Activated CD4-positive, CD25-positive, alpha-beta regulatory T cell treated with anti-CD3 and anti-CD28 coated beads, Interleukin-2, amount 50 U/mL, for 24 hours (primary cell): ENCODE results near the gene SMG6.

Experiments used
- ATAC-seq, 2 donors: fragments of 150-1000 bp; cut with Tn5 transposase; one replicate each; pipeline ENCODE4 v1.10.0; 2021; ENCODE audit warnings: mild to moderate bottlenecking in 1 of 2, moderate library complexity in 1 of 2

Gene SMG6

DNA sequence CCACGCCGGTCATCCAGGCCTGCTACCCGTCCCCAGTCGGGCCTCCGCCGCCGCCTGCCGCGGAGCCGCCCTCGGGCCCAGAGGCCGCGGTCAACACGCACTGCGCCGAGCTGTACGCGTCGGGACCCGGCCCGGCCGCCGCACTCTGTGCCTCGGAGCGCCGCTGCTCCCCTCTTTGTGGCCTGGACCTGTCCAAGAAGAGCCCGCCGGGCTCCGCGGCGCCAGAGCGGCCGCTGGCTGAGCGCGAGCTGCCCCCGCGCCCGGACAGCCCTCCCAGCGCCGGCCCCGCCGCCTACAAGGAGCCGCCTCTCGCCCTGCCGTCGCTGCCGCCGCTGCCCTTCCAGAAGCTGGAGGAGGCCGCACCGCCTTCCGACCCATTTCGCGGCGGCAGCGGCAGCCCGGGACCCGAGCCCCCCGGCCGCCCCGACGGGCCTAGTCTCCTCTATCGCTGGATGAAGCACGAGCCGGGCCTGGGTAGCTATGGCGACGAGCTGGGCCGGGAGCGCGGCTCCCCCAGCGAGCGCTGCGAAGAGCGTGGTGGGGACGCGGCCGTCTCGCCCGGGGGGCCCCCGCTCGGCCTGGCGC, 246.3 kb downstream of the SMG6 start:
- no peak for ATAC-seq

GRCh38 chr17:2056206-2057174, 247.1 kb downstream of the SMG6 start:
- ATAC-seq: no peak

DNA sequence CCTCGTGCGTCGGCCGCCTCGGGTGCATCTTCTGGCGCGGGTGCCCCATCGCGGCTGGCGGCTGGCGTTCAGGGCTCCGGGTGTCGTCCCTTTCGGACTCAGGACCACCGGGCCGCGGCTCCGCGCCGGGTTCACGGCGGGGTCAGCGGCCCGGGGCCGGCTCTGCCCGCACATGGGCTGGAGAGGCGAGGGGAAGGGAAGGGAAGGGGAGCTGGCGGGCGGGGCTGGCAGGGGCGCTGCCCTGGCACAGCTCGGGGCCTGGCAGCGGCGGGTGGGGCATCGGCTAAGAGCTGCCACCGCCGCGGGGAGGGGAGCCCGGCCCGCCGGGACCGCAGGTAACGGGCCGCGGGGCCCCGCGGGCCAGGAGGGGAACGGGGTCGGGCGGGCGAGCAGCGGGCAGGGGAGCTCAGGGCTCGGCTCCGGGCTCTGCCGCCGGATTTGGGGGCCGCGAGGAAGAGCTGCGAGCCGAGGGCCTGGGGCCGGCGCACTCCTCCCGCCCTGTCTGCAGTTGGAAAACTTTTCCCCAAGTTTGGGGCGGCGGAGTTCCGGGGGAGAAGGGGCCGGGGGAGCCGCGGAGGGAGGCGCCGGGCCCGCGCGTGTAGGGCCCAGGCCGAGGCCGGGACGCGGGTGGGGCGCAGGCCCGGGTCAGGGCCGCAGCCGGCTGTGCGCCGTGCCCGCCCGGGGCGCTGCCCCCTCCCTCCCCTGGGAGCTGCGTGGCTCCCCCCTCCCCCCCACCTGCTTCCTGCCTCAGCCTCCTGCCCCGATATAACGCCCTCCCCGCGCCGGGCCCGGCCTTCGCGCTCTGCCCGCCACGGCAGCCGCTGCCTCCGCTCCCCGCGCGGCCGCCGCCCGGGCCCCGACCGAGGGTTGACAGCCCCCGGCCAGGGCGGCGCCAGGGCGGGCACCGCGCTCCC, 248.0 kb downstream of the SMG6 start:
- ATAC-seq: no peak

DNA sequence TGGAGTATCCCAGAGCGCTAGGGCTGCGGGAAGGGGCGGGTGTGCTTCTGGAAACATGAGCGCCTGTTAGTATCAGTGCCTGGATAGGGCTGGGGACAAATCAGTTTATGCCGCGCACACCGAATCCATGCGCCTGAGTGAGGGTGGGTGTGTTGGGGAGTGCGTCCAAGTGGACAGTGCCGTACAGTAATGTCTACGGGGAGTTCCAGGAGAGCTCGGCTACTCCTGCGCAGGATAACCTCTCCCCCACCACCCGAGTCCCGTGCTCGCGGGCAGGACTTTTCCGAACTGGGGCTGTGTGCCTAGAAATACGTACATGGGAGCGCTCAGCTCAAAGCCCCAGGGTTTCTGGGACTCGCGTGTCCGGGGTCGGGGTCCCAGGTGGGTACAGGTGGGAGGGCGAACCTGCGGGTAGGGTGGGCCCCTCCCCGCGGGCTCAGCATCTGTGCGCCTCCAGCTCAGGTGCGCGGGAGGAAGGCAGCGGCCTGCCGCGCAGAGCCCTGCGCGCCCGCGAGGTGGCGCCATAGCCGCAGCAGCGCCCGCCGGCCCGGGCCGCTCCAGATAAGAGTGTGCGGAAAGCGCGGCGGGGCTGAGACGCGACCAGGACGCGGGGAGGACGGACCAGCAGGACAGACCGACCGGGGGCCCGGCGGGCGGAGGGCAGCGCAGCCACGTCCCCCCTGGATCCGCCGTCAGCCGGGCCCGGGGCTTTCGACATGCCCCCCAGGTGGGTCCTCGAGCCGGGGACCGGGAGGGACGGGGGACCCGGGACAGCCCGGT, 248.9 kb downstream of the SMG6 start, which contains the start of gene HIC1:
Gene HIC1, plus strand, starts transcription at position 592 of the 780 bp plus-strand sequence. CDS start 1,588 bp downstream, outside the sequence.
- peak; percentile 68 to 71 for ATAC-seq

DNA sequence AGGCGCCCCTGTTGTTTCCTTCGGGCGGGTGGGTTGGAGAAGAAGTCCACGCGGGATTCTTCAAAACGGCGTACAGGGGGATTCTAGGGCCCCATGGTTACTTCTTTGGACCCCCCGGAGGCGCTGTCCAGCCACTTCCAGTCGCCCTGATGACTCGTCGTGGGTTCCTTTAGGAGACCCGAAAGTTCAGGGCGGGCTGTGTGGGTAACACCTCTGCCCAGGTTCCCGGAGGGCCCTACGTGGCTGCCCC, 249.4 kb downstream of the SMG6 start:
- ATAC-seq: no peak

- ATAC-seq: peak; percentile 7 to 9
These were observed 250.0 kb downstream of the SMG6 start for GRCh38 chr17:2053380-2054261.

DNA sequence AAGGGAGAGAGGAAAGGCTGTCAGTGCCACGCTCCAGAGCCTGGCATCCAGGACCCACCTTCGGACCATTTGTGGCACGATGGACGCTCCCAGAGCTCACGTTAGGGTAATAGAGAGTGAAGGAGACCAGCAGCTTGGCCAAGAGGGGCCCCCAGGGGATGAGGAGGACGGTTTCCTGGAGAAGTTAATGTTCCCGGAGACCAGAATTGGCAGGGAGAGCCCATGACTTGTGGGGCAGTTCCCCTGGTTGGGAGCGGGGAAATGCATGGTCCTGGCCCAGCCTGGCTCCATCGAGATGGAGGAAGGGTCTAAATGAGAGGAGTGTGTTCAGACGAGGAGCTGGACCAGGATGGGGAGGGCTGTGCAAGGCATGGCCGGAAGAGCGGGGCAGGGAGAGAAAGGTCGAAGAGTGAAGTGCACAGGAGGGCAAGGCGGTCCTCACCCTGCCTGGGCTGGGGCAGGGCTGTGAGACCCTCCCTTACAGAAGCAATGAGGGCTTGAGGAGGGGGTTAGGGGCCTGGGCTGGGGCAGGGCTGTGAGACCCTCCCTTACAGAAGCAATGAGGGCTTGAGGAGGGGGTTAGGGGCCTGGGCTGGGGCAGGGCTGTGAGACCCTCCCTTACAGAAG, 251.5 kb downstream of the SMG6 start:
- ATAC-seq: no peak

GRCh38 chr17:2051061-2051932, 252.3 kb downstream of the SMG6 start:
- ATAC-seq: no peak

GRCh38 chr17:2050300-2051060, 253.1 kb downstream of the SMG6 start:
- peak in 1 of 2 donors; percentile 12 for ATAC-seq

- ATAC-seq: peak; percentile 63 to 66
These were observed 254.0 kb downstream of the SMG6 start for GRCh38 chr17:2049333-2050299.

DNA sequence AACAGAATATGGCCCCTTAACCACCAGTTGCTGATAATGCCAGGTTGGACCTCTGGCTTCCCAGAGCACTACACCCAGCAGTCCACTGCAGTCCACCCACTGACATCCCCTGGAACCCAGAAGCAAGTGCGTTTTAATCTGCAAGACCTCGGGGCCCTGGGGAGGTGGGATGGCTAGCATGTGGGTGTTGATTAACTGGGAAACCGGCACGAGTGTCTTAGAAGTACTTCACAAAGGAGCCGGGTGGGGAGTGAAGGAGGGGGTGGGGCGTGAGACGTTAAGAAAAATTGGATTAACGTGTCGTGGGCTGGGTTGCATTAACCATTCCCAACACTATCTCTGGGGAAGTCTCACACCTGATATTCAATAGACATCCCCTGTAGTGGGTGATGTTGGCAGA, 254.8 kb downstream of the SMG6 start:
- no peak for ATAC-seq

GRCh38 chr17:2047590-2047989, 256.0 kb downstream of the SMG6 start:
- ATAC-seq: no peak

DNA sequence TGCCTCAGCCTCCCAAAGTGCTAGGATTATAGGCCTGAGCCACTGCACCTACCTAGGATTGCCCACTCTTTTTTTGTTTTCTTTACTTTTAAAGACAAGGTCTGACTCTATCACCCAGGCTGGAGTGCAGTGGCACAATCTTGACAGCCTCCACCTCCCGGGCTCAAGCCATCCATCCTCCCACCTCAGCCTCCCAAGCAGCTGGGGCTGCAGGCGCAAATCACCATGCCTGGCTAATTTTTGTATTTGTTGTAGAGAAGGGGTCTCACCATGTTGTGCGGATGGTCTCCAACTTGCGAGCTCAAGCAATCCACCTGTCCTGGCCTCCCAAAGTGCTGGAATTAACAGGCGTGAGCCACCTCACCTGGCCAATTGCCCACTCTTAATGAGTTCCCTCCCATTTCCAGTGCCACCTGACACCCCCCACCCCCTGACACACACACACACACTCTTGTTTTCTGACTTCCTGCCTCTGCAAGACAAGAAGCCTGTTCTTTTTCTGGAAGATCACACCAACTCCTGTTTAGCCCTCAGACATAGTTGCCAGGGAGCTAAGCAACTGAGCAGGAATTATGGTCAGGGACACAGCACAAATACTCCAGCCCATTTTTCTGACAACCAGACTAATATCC, 259.2 kb downstream of the SMG6 start:
- no peak for ATAC-seq

DNA sequence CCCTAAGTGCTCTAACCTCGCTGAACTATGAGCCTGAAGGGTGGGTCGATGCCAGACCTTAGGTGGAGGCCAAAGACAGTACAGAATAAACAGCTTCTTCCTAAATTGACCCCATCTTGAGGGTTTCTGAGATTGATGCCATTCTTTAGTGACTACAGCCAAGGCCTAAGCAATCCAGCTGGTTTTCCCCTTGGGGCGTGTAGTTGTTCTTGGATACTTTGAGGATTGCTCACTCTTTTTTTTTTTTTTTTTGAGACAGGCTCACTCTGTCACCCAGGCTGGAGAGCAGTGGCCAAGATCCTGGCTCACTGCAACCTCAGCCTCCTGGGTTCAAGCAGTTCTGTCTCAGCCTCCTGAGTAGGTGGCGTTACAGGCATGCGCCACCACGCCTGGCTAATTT, 259.8 kb downstream of the SMG6 start:
- no peak for ATAC-seq

DNA sequence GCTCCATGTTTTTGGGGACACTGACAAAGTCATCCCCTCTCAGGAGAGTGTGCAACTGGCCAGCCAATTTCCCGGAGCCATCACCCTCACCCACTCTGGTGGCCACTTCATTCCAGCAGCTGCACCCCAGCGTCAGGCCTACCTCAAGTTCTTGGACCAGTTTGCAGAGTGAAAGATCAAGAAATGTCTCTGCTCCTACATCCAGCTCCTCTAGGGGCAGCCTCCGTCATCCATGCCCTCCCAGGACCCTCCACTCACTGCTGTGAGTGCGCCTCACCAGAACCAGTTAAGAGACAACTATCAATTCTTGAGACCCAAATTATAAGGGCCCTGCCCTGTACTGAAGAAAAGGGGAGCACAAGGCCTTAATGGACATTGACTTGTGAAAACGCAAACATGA, 260.7 kb downstream of the SMG6 start:
- no peak for ATAC-seq

DNA sequence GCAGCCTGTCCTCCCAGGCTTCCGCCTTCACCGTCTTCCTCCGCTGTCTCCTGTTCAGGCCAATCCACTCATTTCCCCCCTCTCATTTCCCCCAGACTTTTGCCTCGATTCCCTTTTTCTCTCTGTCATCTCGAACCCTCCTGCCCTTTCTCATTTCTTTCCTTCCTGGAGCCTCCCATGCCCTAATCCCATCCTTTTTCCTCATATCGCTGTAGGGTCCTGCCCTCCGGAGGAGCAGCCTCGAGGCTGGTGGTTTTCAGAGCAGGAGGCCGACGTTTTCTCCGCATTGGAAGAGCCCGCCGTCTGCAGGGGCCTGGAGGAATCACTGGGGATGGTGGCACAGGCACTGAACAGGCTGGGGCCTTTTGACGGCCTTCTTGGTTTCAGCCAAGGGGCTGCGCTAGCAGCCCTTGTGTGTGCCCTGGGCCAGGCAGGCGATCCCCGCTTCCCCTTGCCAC, 261.2 kb downstream of the SMG6 start:
- no peak for ATAC-seq
